SK-N-SH (cell line): ENCODE data around the gene EAF1.

Source experiments
- CHD2 ChIP-seq: fragments of 150-350 bp; IDR thresholded peaks from 2 replicates; pipeline ENCODE4 v1.6.1; 2018; ENCODE audit warnings: low read length; ENCODE audit not compliant: partially characterized antibody
- POLR2AphosphoS5 ChIP-seq: IDR thresholded peaks from 2 replicates; pipeline ENCODE4 v1.6.1; 2012; ENCODE audit warnings: low read depth, low read length
- SIN3A ChIP-seq: IDR thresholded peaks from 2 replicates; pipeline ENCODE4 v1.6.1; 2012; ENCODE audit warnings: low read depth, mild to moderate bottlenecking, low read length, moderate library complexity, borderline replicate concordance
- TF ChIP-seq, protein P1 (sequence below): fragments of 200-600 bp; sonication (generic); IDR thresholded peaks from 2 replicates; pipeline ENCODE4 v1.6.1; 2017; ENCODE audit warnings: antibody characterized with exemption, mild to moderate bottlenecking, moderate library complexity
- TF ChIP-seq, protein P2 (sequence below): fragments of 150-350 bp; IDR thresholded peaks from 2 replicates; pipeline ENCODE4 v1.6.1; 2017; ENCODE audit warnings: antibody characterized with exemption, low read length, low read depth, borderline replicate concordance
- TF ChIP-seq, protein P3 (sequence below): IDR thresholded peaks from 2 replicates; pipeline ENCODE4 v1.4.0; 2012; ENCODE audit warnings: low read depth

DNA sequence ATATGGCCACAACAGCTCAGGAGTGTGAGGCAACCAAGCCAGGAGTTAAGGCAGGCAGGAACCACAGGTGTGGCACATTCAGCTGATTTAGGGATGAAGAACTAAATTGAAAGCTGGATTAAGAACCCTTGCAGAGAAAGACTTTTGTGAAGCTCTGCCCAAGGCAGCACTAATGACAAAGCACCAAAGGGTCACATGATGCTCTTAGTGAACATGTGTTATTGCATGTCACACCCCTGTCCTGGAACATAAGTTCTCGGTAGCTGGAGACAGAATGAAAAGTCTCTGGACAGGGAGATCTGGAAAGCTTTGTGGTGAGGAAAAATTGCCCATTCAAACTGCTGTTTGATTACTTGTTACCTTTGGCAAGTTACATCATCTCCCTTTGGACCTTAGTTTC, 3.2 kb downstream of the EAF1 start:
- TF ChIP-seq SIN3A (no peak), CHD2 (no peak), POLR2AphosphoS5 (no peak)
- TF ChIP-seq, protein P1, sequence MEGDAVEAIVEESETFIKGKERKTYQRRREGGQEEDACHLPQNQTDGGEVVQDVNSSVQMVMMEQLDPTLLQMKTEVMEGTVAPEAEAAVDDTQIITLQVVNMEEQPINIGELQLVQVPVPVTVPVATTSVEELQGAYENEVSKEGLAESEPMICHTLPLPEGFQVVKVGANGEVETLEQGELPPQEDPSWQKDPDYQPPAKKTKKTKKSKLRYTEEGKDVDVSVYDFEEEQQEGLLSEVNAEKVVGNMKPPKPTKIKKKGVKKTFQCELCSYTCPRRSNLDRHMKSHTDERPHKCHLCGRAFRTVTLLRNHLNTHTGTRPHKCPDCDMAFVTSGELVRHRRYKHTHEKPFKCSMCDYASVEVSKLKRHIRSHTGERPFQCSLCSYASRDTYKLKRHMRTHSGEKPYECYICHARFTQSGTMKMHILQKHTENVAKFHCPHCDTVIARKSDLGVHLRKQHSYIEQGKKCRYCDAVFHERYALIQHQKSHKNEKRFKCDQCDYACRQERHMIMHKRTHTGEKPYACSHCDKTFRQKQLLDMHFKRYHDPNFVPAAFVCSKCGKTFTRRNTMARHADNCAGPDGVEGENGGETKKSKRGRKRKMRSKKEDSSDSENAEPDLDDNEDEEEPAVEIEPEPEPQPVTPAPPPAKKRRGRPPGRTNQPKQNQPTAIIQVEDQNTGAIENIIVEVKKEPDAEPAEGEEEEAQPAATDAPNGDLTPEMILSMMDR = no peak
- TF ChIP-seq, protein P2, sequence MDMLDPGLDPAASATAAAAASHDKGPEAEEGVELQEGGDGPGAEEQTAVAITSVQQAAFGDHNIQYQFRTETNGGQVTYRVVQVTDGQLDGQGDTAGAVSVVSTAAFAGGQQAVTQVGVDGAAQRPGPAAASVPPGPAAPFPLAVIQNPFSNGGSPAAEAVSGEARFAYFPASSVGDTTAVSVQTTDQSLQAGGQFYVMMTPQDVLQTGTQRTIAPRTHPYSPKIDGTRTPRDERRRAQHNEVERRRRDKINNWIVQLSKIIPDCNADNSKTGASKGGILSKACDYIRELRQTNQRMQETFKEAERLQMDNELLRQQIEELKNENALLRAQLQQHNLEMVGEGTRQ = no peak
- TF ChIP-seq, protein P3, sequence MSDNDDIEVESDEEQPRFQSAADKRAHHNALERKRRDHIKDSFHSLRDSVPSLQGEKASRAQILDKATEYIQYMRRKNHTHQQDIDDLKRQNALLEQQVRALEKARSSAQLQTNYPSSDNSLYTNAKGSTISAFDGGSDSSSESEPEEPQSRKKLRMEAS = no peak
